ENCODE measurements around the gene GLIS1.
A peak's percentile ranks its signal among the peaks of the same experiment; 100 is the strongest.

The GLIS1 gene

DNA sequence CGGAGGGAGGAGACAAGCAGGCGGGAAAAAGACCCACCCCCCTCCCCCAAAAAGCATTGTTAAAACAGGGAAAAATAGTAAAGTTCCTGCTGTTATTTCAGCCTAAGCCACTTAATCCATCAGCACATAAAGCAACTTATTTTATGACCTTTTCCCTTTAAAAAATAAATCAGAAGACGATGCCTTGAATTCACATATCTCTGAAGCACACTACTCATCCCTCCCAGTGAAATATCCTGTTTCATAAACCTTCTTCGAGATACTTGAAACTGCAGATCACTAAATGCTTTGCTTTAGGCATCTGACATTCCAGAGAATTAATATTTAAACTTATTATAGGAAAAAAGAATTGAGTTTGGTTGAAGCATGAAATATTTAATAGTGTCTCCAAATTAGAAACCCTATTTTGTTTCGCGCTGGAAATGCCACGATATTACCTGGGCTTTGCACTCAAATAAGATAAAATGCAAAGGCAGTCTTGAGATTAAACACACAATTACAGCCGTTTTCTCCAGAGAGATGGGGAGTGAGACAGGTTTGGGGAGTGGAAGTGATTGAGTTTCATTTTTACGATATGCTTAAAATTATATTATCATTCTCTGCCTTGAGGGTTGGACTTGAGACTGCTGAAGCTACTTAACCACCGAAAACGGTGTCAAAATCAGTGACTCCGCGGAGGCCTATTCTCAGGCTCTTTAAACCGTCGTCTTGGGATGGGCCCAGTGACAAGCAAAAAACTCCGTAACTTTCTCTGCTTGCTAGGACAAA is 9.3 kb downstream of the GLIS1 start:
- CTCF ChIA-PET = interaction anchor here (1.0 to 1.1 kb wide), 2 partner anchors 14 to 25 kb away, joined by 3 to 7 read pairs; no protein-coding TSS in a partner anchor
- POLR2A ChIA-PET = interaction anchor here (1.0 kb wide), 1 partner anchor 14 kb away, joined by 4 read pairs; no protein-coding TSS in a partner anchor
- TF ChIP-seq, protein P1, sequence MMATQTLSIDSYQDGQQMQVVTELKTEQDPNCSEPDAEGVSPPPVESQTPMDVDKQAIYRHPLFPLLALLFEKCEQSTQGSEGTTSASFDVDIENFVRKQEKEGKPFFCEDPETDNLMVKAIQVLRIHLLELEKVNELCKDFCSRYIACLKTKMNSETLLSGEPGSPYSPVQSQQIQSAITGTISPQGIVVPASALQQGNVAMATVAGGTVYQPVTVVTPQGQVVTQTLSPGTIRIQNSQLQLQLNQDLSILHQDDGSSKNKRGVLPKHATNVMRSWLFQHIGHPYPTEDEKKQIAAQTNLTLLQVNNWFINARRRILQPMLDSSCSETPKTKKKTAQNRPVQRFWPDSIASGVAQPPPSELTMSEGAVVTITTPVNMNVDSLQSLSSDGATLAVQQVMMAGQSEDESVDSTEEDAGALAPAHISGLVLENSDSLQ (IDR thresholded peaks at IDR 0.05) = no peak
- TF ChIP-seq ZNF384 (IDR thresholded peaks at IDR 0.05) = no peak
- no peak for TF ChIP-seq SP1 (IDR thresholded peaks at IDR 0.05)
- TF ChIP-seq FOXM1 (IDR thresholded peaks at IDR 0.05; ENCODE audit: borderline replicate concordance) = no peak
- TF ChIP-seq NFRKB (IDR thresholded peaks at IDR 0.05) = no peak
- no peak for TF ChIP-seq HDGF (IDR thresholded peaks at IDR 0.05; ENCODE audit: borderline replicate concordance)
- no peak for TF ChIP-seq BHLHE40 (IDR thresholded peaks at IDR 0.05; ENCODE audit: borderline replicate concordance)
- TF ChIP-seq FOXK2 (IDR thresholded peaks at IDR 0.05) = no peak
- DNase-seq (ENCODE audit: extremely low spot score) = no peak

DNA sequence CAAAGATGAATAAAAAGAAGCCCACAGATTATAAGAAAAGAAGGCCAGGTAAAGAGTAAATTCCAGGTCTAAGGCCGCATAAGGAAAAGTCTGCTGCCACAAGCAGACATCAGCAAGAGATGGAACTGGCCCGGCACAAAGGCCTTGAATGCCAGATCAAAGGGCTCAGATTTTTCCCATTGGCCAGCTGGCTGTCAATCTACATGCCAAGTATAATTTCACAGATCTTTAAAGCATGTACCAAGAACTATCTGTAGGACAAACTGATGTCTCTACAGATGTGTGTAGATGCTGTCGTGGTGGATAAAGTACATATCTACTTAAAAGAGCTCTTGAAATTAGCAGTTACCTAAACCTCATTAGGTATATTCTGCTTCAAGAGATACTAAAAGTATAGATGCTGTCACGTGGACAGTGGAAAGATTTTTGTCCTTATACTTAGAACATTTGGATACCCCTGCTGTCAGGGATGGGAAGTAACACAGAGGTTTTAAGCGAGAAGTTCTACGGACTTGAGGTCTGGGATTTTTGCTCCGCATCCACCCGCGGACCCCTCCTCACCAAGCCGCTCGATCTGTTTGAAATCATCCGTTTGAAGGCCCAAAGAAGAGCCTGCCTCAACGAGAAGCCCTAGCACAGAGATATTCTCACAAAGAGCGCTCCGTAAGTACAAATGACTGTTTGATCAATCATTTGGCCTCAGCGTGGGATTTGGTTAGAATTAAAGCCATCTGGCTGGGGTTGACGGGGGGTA is 10.1 kb downstream of the GLIS1 start:
- no peak for DNase-seq (ENCODE audit: extremely low spot score)
- CTCF ChIA-PET = interaction anchor here (2.8 kb wide), 1 partner anchor 13 kb away, joined by 9 read pairs; no protein-coding TSS in a partner anchor
- POLR2A ChIA-PET = no interaction called here
- TF ChIP-seq, protein P1 (IDR thresholded peaks at IDR 0.05) = peak; percentile 89
- TF ChIP-seq ELF4 (IDR thresholded peaks at IDR 0.05) = no peak

DNA sequence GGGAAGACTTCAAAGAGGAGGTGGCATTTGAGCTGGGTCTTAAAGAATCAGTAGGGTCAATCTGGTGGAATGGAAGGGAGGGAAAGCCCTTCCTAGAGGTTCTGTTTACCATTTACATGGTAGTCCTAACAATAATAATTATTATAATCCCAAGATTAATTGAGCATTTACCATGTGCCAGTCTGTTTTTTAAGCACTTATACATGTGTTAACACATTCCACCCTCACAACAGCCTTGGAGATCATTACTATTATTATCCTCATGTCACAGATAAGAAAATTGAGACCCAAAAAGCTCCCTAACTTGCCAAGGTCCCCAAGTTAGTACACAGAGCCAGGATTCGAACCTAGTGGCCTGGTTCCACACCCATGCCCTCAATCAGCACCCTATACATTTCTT is 10.8 kb downstream of the GLIS1 start:
- DNase-seq (ENCODE audit: extremely low spot score) = no peak
- CTCF ChIA-PET = interaction anchor here (2.8 kb wide), 1 partner anchor 13 kb away, joined by 9 read pairs; no protein-coding TSS in a partner anchor
- POLR2A ChIA-PET = no interaction called here
- TF ChIP-seq, protein P1 (IDR thresholded peaks at IDR 0.05) = no peak
- TF ChIP-seq ZNF384 (IDR thresholded peaks at IDR 0.05) (no peak), FOXK2 (IDR thresholded peaks at IDR 0.05) (no peak), SP1 (IDR thresholded peaks at IDR 0.05) (no peak), NFRKB (IDR thresholded peaks at IDR 0.05) (no peak), L3MBTL2 (conservative IDR thresholded peaks at IDR 0.05) (no peak), FOXM1 (IDR thresholded peaks at IDR 0.05; ENCODE audit: borderline replicate concordance) (no peak), FOXA1 (IDR thresholded peaks at IDR 0.05) (no peak), CTBP1 (IDR thresholded peaks at IDR 0.05; ENCODE audit: borderline replicate concordance) (no peak), BHLHE40 (IDR thresholded peaks at IDR 0.05; ENCODE audit: borderline replicate concordance) (no peak), SUZ12 (IDR thresholded peaks at IDR 0.05) (no peak), HDGF (IDR thresholded peaks at IDR 0.05; ENCODE audit: borderline replicate concordance) (no peak), ELF4 (IDR thresholded peaks at IDR 0.05) (no peak), ARNT (IDR thresholded peaks at IDR 0.05) (no peak), TARDBP (IDR thresholded peaks at IDR 0.05) (no peak), LEF1 (IDR thresholded peaks at IDR 0.05; ENCODE audit: borderline replicate concordance) (no peak)

DNA sequence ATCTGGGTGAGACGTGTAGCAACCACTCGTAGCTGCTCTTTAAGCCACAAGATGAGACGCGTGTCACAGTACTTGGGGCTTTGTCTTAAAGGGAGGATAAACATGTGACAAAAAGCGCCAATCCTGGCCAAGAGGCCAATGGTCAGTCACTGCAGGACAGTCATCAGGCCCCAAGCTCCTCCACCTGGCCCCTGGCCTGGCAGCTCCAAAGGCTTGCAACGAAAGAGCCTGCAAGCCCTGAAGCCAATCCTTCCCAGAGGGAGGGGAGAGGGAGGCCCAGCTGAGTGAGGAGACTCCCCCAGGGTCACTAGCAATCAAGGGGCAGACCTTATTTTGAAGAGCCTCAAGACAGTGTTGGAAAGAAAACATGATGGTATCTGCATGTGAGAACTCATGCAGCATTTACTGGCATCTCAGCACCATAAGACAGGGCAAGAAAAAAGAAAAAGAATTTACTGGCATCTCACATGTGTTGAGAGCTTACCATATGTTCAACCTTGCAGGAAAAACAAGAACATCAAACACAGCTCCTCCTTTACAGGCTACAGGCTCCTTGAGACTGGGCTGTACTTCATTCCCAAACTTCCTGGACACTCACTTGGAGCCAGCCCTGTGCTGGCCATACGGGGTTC is 11.4 kb downstream of the GLIS1 start:
- CTCF ChIA-PET = interaction anchor here (2.8 kb wide), 1 partner anchor 12 kb away, joined by 9 read pairs; no protein-coding TSS in a partner anchor
- TF ChIP-seq SUZ12 (IDR thresholded peaks at IDR 0.05) (no peak), BHLHE40 (IDR thresholded peaks at IDR 0.05; ENCODE audit: borderline replicate concordance) (no peak), TARDBP (IDR thresholded peaks at IDR 0.05) (no peak), LEF1 (IDR thresholded peaks at IDR 0.05; ENCODE audit: borderline replicate concordance) (no peak), NFRKB (IDR thresholded peaks at IDR 0.05) (no peak), FOXM1 (IDR thresholded peaks at IDR 0.05; ENCODE audit: borderline replicate concordance) (no peak)
- POLR2A ChIA-PET = no interaction called here
- DNase-seq (ENCODE audit: extremely low spot score) = no peak

DNA sequence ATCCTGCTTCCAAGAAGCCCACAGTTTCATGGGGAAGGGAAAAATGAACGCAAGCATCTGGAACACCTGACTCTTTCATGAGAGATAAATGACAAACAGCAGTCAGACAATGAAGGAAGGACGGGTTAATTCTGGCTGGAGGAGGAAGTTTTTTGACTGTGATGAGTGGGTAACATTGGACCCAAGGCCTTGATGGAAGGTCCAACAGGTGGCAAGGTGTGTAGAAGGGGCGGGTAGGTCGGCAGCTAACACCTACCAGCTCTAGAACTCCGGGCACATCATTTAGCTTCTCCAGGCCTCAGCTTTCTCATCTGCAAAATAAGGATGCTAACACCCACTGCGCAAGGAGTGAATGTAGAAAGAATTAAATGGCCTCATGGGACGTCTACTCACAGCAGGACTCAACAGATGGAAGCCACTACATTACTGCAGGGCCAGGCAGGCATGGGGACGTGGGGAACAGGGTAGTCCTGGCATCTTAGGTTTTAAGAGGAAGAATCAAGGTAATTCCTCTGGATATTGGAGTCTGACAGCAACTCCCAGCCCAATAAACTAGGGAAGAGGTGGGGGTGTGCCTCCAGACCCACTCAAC is 12.9 kb downstream of the GLIS1 start:
- no peak for DNase-seq (ENCODE audit: extremely low spot score)
- POLR2A ChIA-PET = no interaction called here
- TF ChIP-seq FOXK2 (IDR thresholded peaks at IDR 0.05) (no peak), L3MBTL2 (conservative IDR thresholded peaks at IDR 0.05) (no peak), FOXM1 (IDR thresholded peaks at IDR 0.05; ENCODE audit: borderline replicate concordance) (no peak), ZNF384 (IDR thresholded peaks at IDR 0.05) (no peak), HDGF (IDR thresholded peaks at IDR 0.05; ENCODE audit: borderline replicate concordance) (no peak), SP1 (IDR thresholded peaks at IDR 0.05) (no peak), SUZ12 (IDR thresholded peaks at IDR 0.05) (no peak), ELF4 (IDR thresholded peaks at IDR 0.05) (no peak)
- TF ChIP-seq, protein P1 (IDR thresholded peaks at IDR 0.05) = no peak
- CTCF ChIA-PET = interaction anchor here (2.2 to 2.8 kb wide), 2 partner anchors 10 to 11 kb away, joined by 8 to 9 read pairs; no protein-coding TSS in a partner anchor
